ENCODE measurements around the gene ZNF74.

- no peak for TF ChIP-seq EZH2 (IDR thresholded peaks at IDR 0.05; ENCODE audit: low read length, missing control alignments)
- no peak for TF ChIP-seq CTCF (conservative IDR thresholded peaks at IDR 0.05 in 1 of 2, IDR thresholded peaks at IDR 0.05 in 1 of 2; ENCODE audit: low read depth in 1 of 2, low read length in 2 of 2)
These were observed 12.2 kb downstream of the ZNF74 start for GRCh38 chr22:20405931-20406685.

Measured in fibroblast of lung (primary cell).